Activated naive CD4-positive, alpha-beta T cell treated with Interleukin-2 at 50 U/mL for 16 hours (primary cell): Measurements from ENCODE around the gene MAP4K5.

Experiments used
- DNase-seq: peaks from one replicate; pipeline ENCODE4 v3.0.0-alpha.2; 2020

The MAP4K5 gene

GRCh38 chr14:50475460-50475859, 56.9 kb downstream of the MAP4K5 start:
- DNase-seq = no peak

DNA sequence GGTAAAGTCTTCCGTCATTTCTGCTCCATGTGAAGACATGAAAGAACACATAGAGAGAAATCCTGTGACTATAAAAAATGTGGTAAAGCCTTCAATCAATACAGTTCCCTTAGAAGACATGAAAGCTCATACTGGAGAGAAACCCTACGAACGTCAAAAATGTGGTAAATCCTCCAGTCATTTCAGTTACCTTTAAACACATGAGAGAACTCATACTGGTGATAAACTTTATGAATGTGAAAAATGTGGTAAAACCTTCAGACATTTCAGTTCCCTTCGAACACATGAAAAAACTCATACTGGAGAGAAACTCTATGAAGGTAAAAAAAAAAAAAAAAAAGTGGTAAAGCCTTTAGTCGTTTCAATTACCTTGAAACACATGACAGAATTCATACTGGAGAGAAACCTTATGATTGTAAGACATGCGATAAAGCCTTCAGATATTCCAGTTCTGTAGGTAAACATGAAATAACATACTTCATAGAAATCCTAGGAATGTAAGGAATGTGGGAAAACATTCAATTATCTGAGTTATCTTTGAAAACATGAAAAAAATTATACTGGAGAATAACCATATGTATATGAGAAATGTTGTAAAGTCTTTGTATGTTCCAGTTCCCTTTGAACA, 60.4 kb downstream of the MAP4K5 start:
- no peak for DNase-seq

GRCh38 chr14:50469982-50470381, 62.4 kb downstream of the MAP4K5 start:
- no peak for DNase-seq

GRCh38 chr14:50462111-50462510, 70.3 kb downstream of the MAP4K5 start:
- no peak for DNase-seq

GRCh38 chr14:50453869-50454268, 78.5 kb downstream of the MAP4K5 start:
- no peak for DNase-seq

DNA sequence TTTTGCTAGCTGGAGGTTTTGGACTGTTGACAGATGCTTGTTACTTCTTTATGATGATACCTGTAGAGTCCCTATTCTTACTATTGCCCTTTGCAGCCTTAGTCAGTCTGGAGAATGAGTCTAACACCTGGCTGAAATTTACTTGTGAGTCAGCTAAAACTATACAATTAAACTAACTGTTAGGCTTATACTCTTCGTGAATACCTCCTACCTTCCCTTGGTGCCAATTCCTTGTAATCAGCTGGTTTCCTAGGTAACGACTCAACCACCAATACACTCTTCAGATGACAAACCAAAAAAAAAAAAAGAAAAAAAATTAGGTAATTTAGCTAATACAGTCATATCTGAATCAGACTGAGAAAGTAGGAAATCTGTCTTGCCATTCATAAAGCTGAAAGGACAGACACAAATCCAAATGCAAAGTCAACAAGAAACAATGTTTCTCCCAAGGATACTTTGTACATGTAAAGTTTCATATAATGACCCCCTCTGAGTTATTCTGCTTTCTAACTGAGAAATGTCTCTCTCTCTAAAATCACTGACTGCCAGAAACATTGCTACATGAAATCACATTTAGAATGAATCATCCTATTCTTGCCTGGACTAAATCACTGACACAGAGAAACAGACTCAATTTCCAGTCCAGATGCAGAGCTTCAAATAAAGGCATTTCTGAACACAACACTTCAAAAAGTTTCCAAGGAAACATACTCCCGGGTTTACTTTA, 79.2 kb downstream of the MAP4K5 start:
- DNase-seq = no peak

DNA sequence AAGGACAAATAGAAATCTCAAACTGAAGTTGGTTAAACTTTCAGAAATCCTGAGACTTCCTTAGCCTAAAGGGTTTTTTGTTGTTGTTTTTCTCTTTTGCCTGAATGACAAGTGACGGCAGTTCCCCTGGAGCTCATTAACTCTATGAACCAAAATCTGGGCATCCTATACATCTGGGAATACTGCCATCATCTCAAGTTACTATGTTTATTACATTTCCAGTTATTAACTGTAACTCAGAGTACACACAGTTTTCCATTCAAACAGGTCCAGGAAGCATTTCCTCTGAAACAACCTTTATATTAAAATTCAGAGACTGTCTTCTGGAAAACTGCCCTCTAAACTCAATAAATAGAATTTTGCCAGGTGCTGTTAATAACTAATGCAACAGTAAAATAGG, 80.1 kb downstream of the MAP4K5 start:
- DNase-seq = no peak

GRCh38 chr14:50451854-50452253, 80.5 kb downstream of the MAP4K5 start:
- DNase-seq = no peak

DNA sequence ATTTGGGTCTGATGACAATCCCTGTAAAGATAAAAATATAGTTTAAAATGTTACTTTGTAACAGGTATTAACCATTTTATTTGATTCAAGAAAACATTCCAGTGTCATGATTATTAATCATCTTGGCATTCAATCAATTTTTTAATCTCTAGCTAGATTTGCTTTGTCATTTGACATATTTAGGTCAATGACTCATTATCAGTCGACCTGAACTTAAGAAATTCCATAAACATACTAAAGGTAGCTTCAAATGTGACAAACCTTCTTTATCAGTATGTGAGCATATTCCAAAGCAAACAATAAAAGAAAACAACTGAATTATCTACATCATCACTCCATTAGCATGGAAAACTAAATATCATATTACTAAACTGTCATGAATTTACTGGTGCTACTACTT, 84.9 kb downstream of the MAP4K5 start:
- DNase-seq = no peak

DNA sequence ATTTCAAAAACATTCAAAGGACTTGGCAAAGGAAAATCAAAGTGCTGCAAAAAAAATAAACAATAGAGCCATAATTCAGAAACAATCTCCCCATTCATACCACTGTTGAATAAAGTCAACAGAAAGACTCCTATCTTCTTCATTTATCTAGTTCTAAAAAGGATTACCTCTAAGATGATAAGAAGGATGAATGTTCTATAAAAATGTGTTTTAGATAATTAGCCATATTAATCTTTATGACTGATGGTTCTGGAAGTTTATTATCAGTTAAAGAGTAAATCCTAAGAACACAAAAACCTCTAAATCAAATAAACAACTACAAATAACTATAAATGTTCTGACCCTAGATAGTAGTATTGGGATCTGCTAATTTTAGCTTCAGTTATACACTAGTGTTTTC, 97.8 kb downstream of the MAP4K5 start:
- DNase-seq = no peak

DNA sequence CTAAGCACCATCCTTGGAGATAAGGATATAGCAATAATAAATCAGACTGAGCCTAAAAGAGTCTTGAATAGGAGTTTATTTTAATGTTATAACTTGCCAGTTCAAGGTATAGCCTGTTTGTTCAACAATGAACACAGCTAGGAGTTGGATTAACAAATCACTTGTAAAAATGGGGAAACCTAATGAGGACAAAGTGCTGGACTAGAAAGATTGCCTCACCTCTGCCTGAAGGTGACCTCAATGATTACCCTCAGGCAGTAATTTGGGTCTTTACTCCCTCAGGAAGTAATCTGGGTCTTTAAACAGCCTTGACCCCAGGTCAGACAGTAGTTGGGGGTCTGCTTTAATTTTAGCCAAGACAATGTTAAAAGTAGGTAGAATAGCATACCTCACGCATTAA, 100.2 kb downstream of the MAP4K5 start:
- no peak for DNase-seq

- no peak for DNase-seq
These were observed 106.6 kb downstream of the MAP4K5 start for GRCh38 chr14:50425816-50426215.

DNA sequence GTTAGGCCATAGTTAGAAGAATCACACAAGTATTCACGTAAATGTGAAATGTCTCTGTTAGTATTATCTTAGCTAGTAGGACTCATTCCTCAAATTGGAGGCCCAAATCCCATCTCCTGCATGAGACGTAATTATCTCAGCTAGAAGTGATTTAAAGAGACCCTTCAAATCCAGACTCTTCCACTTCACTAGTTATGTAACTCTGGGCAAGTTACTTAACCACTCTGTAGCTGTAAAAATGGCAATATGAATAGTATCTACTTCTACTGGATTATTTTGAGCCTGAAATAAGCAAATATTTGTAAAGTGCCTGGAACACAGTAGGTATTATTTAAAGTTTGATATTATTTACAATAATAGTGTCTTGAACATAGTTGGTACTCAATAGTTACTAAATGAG, 107.3 kb downstream of the MAP4K5 start:
- no peak for DNase-seq

DNA sequence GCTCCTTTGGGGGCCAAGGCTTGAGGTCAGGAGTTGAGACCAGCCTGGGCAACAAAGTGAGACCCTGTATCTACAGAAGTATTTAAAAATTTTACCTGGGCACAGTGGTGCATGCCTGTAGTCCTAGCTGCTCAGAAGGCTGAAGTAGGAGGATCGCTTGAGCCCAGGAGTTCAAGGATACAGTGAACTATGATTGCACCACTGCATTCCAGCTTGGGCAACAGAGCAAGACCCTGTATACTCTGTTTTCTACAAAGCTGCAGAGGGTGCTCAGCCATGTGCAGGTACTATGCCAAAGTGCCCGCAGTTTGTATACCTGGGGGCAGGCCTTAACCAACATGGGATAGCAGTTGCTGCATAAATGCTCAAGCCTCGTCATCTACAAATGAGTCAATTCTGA, 108.8 kb downstream of the MAP4K5 start:
- no peak for DNase-seq

- no peak for DNase-seq
These were observed 110.9 kb downstream of the MAP4K5 start for GRCh38 chr14:50421499-50421898.

DNA sequence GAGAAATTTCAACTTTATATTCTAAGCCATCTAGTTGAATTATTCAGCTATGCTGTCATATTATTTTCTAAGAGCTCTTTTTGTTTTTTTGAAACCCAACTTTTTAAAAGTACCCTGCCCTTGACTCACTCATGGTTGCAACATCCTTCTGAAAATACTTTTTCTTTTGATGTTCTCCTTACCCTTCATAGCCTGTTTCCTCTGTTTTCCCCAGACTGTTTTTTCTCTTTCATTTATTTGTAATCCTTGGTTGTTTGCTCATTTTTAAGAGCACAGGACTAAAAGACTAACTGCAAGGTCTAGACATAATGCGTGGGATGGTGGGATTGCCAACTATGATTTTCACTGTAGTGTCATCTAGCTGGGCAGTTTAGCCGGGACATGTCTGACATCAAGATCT, 114.5 kb downstream of the MAP4K5 start:
- no peak for DNase-seq

GRCh38 chr14:50410921-50411320, 121.4 kb downstream of the MAP4K5 start:
- DNase-seq = no peak

- no peak for DNase-seq
These were observed 122.3 kb downstream of the MAP4K5 start for GRCh38 chr14:50410071-50410470.

GRCh38 chr14:50407111-50407812, 125.1 kb downstream of the MAP4K5 start:
- DNase-seq = no peak

DNA sequence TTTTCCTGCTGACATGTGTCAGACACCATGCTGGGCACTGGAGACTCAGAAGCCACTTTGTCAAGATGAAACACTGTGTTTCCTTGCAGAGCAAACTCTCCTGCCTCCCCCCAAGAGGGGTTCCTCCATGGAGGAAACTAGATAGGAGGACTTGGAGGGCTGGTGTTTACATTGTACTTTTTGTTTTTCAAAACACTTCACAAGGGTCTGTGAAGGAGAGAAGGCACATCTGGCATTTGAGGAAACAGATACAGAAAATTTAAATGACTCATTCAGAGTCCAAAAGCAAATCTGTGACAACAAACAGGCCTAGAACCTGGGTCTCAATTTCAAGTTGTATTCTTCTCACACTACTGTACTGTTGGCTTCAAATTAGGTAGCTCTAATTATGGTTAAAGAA, 128.9 kb downstream of the MAP4K5 start:
- no peak for DNase-seq

DNA sequence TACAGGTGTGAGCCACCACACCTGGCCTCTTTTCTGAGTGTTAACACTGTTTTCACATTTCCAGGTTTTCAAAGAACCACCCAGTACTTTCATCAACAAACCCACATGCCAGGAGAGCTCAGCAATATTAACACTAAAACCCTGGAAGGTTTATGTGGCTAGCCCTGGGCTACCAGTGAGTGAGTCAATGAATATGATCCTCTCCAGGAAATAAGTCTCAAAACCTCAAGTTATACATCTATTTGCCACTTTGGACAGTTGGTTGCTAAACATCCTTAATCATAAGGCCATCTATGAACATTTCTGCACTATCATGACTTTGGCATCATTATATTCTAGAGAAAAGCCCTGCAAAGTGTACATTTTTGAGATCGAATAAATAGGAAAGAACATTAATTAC, 129.4 kb downstream of the MAP4K5 start:
- DNase-seq = no peak

DNA sequence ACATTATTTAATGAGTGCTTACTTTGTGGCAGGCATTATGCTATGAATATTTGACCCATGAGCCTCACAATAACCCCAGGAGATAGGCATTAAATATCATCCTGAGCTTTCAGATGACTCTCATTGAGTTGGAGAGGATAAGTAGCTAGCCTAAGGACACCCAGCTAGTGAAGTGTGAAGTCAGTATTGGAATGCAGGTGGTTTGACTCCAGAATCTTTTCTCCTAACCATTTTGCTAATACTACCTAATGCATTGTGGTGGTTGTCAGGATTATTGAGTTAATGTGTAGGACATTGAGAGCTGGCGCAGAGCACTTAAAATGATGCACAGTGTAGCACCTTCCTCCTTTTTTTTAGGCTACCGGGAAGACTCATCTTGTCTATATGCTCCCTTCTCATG, 131.9 kb downstream of the MAP4K5 start:
- no peak for DNase-seq

- no peak for DNase-seq
These were observed 132.9 kb downstream of the MAP4K5 start for GRCh38 chr14:50399251-50400032.

- DNase-seq = no peak
These were observed 134.2 kb downstream of the MAP4K5 start for GRCh38 chr14:50398189-50398580.
